H1 (cell line): Measurements from ENCODE around the gene CACNB4.

Source experiments
- ATF3 ChIP-seq: IDR thresholded peaks from 2 replicates; pipeline ENCODE4 v1.6.1; 2011; ENCODE audit warnings: low read depth, mild to moderate bottlenecking, low read length; ENCODE audit not compliant: insufficient read depth
- CEBPB ChIP-seq: IDR thresholded peaks from 2 replicates; pipeline ENCODE4 v1.6.1; 2012; ENCODE audit warnings: low read depth, low read length
- CTCF ChIP-seq, 3 experiments: IDR thresholded peaks; 1 replicate in 2 of 3; 2 replicates in 1 of 3; pipeline versions ENCODE4 v1.5.1 to v1.6.1; 2011; ENCODE audit warnings: low read length in 3 of 3, mild to moderate bottlenecking in 3 of 3, inconsistent platforms in 2 of 3, low read depth in 1 of 3, moderate library complexity in 1 of 3; ENCODE audit not compliant: insufficient read depth in 1 of 3; ENCODE audit errors: control extremely low read depth in 1 of 3
- EGR1 ChIP-seq: IDR thresholded peaks from 2 replicates; pipeline ENCODE4 v1.6.1; 2011; ENCODE audit warnings: low read depth, low read length, borderline replicate concordance
- EP300 ChIP-seq, 2 experiments: IDR thresholded peaks; 1 replicate in 1 of 2; 2 replicates in 1 of 2; pipeline ENCODE4 v1.6.1; 2011 to 2012; ENCODE audit warnings: low read depth in 2 of 2, low read length in 2 of 2, mild to moderate bottlenecking in 2 of 2, borderline replicate concordance in 1 of 2, inconsistent platforms in 1 of 2, moderate library complexity in 1 of 2
- EZH2 ChIP-seq: fragments of 200-600 bp; sonication (generic); IDR thresholded peaks from 2 replicates; pipeline ENCODE4 v1.7.1; 2012; ENCODE audit warnings: low read depth, mild to moderate bottlenecking, moderate library complexity, low read length, inconsistent platforms; ENCODE audit not compliant: severe bottlenecking
- POLR2A ChIP-seq, 2 experiments: IDR thresholded peaks; 1 replicate in 1 of 2; 2 replicates in 1 of 2; pipeline ENCODE4 v1.6.1; 2011; ENCODE audit warnings: low read depth in 2 of 2, low read length in 2 of 2, mild to moderate bottlenecking in 2 of 2; ENCODE audit errors: control extremely low read depth in 1 of 2
- RAD21 ChIP-seq, 2 experiments: IDR thresholded peaks in 1 of 2; conservative IDR thresholded peaks in 1 of 2; 2 replicates each; pipeline ENCODE4 v1.6.1; 2011; ENCODE audit warnings: low read depth in 2 of 2, low read length in 2 of 2, improper control_type of control experiment in 1 of 2, inconsistent platforms in 1 of 2, mild to moderate bottlenecking in 1 of 2, moderate library complexity in 1 of 2
- SRF ChIP-seq: IDR thresholded peaks from 2 replicates; pipeline ENCODE4 v1.6.1; 2011; ENCODE audit warnings: mild to moderate bottlenecking, low read depth, low read length, moderate library complexity
- TAF7 ChIP-seq: optimal IDR thresholded peaks from 2 replicates; pipeline ENCODE3; 2011; ENCODE audit warnings: low read depth, mild to moderate bottlenecking, inconsistent platforms, low read length, moderate library complexity, borderline replicate concordance

GRCh38 chr2:151830961-151831360 is 267.9 kb downstream of the CACNB4 start:
- TF ChIP-seq SRF (no peak), ATF3 (no peak), RAD21 (IDR thresholded peaks at IDR 0.05 in 1 of 2, conservative IDR thresholded peaks at IDR 0.05 in 1 of 2; ENCODE audit: low read depth in 2 of 2, low read length in 2 of 2) (no peak), EZH2 (no peak), EP300 (IDR thresholded peaks at IDR 0.05; ENCODE audit: borderline replicate concordance in 1 of 2, low read depth in 2 of 2, low read length in 2 of 2) (no peak), POLR2A (IDR thresholded peaks at IDR 0.05; ENCODE audit: control extremely low read depth in 1 of 2, low read depth in 2 of 2, low read length in 2 of 2) (no peak), CEBPB (no peak), CTCF (IDR thresholded peaks at IDR 0.05; ENCODE audit: control extremely low read depth in 1 of 3, insufficient read depth in 1 of 3, low read depth in 1 of 3, low read length in 3 of 3) (no peak), EGR1 (no peak), TAF7 (no peak)
